Measurements from ENCODE around the gene UBE2V1.
"Not testable (repeated sequence)": the region's sequence is repeated elsewhere in the genome, so short reads cannot be mapped to it uniquely, and the experiment has no call there.

The UBE2V1 gene

DNA sequence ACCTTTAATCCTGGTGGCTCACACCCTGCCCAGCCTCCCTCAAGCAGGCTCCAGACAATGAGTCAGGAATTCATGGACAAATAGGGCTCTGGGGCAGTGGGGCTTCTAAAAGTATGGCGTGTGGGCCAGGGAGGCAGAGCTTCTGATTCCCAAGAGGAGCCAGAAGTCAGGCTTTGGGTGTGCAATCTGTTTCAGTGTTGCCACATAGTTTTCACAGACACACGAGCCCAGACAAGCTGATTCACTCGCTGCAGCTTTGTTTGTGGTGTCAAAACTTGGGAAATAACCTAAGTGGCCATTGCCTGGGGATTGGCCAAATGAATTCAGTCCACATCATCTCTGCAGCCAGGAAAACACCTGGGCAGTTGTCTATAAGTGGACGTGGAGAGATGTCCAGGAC is 31.4 kb upstream of the UBE2V1 start:
- H3K27me3 ChIP-seq (ENCODE audit: control insufficient read depth, insufficient read depth, low read length): no peaks in the 10 kb centered on the region
- no peak overlapping the region for H3K4me3 ChIP-seq (ENCODE audit: low read length)
- no peak overlapping the region for H3K27ac ChIP-seq (ENCODE audit: low read depth, low read length)
- H3K9ac ChIP-seq (ENCODE audit: low read length): no peak overlapping the region
- H3K36me3 ChIP-seq (ENCODE audit: control insufficient read depth, insufficient read depth, low read length): peaks cover 31% of the 10 kb centered on the region
- no peaks in the 10 kb centered on the region for H3K4me1 ChIP-seq (ENCODE audit: control insufficient read depth, insufficient read depth, low read length)

DNA sequence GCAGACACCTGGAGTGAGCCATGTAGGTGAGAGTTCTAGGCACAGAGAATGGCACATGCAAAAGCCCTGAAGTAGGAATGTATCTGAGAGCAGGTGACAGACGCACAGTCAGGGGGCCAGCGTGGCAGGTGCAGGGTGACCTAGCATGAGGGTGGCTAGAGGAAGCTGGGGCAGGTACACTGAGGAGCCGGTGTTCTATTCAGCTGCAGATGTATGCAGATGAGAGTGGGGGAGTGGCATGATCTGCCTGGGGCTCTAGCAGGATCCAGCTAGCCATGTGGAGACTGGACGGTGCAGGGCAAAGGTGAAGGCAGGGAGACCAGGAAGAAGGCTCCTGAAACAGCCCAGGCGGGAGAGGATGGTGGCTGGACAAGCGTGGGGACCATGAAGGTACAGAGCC is 29.9 kb upstream of the UBE2V1 start:
- H3K27ac ChIP-seq (ENCODE audit: low read depth, low read length): no peak overlapping the region
- no peak overlapping the region for H3K9ac ChIP-seq (ENCODE audit: low read length)
- H3K36me3 ChIP-seq (ENCODE audit: control insufficient read depth, insufficient read depth, low read length): peaks cover 27% of the 10 kb centered on the region
- no peak overlapping the region for H3K4me3 ChIP-seq (ENCODE audit: low read length)
- H3K27me3 ChIP-seq (ENCODE audit: control insufficient read depth, insufficient read depth, low read length): no peaks in the 10 kb centered on the region
- H3K4me1 ChIP-seq (ENCODE audit: control insufficient read depth, insufficient read depth, low read length): no peaks in the 10 kb centered on the region

DNA sequence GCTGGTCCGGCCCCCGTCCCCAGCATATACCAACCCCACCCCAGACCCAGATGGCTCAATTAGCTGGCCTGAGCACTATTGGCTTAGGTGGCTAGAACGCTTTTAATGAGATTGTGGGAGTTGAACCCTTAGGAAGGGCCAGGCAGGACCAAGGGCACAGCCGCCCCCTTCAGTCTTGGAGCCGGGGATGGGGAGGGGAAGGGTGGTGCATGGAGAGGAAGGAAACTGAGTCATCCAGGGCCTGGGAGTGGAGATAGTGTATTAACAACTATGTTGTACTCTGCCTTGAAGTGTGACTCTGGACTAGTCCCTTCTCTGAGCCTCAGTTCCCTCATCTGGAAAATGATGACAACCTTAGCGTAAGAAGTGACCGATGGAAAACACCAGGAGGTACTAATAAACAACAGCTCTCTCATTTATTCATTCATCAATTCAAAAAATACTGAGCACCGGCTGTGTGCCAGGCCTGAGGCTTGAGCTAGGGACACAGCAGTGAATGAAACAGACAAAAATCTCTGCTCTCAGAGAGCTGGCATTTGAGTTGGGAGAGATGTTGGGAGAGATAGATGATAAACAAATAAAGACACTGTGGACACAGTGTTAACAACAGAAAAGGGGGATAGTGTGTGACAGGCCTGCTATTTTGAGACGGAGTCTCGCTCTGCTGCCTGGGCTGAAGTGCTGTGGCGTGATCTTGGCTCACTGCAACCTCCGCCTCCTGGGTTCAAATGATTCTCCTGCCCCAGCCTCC is 29.0 kb upstream of the UBE2V1 start:
- H3K27ac ChIP-seq (ENCODE audit: low read depth, low read length): no peak overlapping the region

DNA sequence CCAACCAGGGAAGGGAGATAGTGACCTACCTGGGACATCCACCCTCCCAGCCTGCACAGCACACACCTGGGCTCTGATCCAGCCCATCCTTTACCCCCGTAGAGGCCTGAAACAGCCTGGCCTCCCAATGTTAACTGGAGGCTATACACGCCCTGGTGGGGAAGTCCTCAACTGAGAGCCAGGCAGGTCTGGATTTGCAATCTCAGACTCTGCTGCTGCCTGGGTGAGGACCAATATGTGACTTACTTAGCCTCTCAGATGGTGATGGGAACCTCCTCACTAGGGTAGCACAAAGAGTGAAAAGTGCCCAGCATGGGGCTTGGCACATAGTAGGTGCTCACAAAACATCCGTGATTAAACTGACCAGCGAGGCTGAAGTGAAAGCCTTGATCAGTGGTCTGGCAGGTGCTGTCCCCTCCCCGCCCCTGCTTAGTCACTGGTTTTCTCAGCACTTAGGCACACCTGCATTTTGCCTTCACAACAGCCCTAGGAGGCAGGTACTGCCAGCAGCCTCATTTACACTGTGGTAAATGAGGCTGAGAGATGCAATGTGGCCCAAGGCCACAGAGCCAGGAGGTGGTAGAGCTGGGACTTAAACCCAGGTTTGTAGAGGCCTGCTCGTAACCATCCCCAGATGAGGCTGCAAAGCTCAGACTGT is 28.2 kb upstream of the UBE2V1 start:
- Histone ChIP-seq H3K36me3 (ENCODE audit: control insufficient read depth, insufficient read depth, low read length) (peaks cover 27% of the 10 kb centered on the region), H3K4me3 (ENCODE audit: low read length) (no peak overlapping the region), H3K27me3 (ENCODE audit: control insufficient read depth, insufficient read depth, low read length) (no peaks in the 10 kb centered on the region), H3K4me1 (ENCODE audit: control insufficient read depth, insufficient read depth, low read length) (no peaks in the 10 kb centered on the region), H3K9ac (ENCODE audit: low read length) (no peak overlapping the region), H3K27ac (ENCODE audit: low read depth, low read length) (no peak overlapping the region)

More for the DNA sequence above, 29.0 kb upstream of the UBE2V1 start:
- Histone ChIP-seq H3K9ac (ENCODE audit: low read length) (no peak overlapping the region), H3K27me3 (ENCODE audit: control insufficient read depth, insufficient read depth, low read length) (no peaks in the 10 kb centered on the region), H3K36me3 (ENCODE audit: control insufficient read depth, insufficient read depth, low read length) (peaks cover 27% of the 10 kb centered on the region), H3K4me3 (ENCODE audit: low read length) (no peak overlapping the region), H3K4me1 (ENCODE audit: control insufficient read depth, insufficient read depth, low read length) (no peaks in the 10 kb centered on the region)

DNA sequence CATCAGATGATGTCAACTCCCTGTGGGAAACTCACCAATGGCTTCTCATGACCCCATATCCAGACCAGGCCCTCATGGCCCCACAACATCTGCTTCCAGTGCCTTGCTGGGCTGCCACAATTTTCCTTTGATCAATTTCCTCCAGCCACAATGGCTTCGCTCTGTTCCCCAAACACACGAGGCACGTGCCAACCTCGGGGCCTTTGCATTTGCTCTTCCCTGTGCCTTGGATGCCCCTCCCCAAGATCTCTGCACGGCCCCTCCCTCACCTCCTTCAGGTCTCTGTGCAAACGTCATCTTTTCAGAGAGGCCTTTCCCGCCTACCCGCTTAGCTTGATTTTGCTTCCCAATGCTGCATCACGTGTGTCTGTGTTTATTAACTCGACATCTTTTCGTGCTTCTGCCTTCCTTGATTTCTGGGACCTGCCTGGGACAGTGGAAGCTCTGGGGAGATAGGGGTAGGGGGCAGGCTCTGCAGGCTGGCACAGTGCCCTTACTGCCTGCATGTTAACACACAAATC is 27.4 kb upstream of the UBE2V1 start:
- Histone ChIP-seq H3K36me3 (ENCODE audit: control insufficient read depth, insufficient read depth, low read length) (peaks cover 27% of the 10 kb centered on the region), H3K27me3 (ENCODE audit: control insufficient read depth, insufficient read depth, low read length) (no peaks in the 10 kb centered on the region), H3K27ac (ENCODE audit: low read depth, low read length) (no peak overlapping the region), H3K9ac (ENCODE audit: low read length) (no peak overlapping the region), H3K4me3 (ENCODE audit: low read length) (no peak overlapping the region), H3K4me1 (ENCODE audit: control insufficient read depth, insufficient read depth, low read length) (no peaks in the 10 kb centered on the region)

DNA sequence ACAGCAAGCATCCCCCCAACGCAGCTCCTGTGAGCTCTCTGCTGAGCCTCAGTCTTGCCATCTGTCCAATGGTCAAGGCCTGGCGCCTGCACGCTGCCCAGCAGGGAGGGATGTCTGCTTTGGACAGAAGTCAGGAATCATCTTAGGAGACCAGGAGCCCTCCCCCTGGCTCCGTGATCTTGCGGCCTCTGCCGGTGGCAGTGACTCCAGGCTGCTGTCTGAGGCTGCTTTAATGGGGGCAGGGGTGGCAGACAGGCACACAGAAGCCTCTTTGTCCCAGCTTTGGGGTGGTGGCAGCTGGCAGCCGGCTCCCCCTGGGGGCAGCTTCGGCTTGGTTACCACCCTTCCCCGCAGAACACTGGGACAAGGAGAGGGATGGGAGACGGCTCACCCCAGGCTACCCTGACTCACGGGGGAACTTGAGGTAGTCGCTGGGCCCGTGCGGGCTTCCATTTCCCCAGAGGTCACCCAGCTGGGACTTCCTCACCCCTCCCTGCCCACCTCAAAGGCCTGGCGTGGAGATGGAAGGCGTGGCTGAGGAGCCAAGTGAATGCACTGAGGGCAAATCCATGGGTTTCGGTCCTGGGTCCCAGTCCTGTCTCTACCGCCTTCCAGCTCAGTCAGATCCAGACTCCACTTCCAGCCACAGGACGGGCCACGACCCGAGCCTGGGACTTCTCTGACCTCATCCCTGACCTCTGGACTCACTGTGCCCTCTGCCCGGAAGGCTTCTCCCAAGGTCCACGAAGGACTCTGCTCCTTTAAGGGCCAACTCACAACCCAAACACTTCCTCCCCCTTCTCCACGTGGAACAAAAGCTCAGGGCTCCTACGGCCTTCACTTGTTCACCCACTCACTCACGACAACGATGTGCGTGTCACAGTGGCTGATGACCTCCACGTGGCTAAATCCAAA is 25.8 kb upstream of the UBE2V1 start:
- Histone ChIP-seq H3K4me3 (ENCODE audit: low read length) (no peak overlapping the region), H3K27me3 (ENCODE audit: control insufficient read depth, insufficient read depth, low read length) (no peaks in the 10 kb centered on the region), H3K27ac (ENCODE audit: low read depth, low read length) (no peak overlapping the region), H3K4me1 (ENCODE audit: control insufficient read depth, insufficient read depth, low read length) (no peaks in the 10 kb centered on the region), H3K9ac (ENCODE audit: low read length) (no peak overlapping the region), H3K36me3 (ENCODE audit: control insufficient read depth, insufficient read depth, low read length) (peaks cover 27% of the 10 kb centered on the region)

DNA sequence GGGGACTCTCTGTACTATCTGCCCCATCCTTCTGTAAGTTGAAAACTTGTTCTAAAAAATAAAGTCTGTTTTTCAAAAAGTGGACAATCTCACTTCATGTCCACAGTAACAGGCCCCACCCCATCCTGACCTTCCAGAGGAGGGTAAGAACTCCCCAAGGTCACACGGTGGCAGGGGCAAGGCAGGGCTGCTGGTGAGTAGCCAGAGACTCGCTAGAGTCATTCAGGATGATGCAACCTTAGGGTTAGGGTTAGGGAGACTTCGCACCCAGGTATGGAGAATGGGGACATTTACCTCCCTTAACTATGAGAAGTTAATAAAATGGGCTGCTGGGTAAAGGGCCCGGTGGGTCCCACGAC is 25.1 kb upstream of the UBE2V1 start:
- peaks cover 24% of the 10 kb centered on the region for H3K36me3 ChIP-seq (ENCODE audit: control insufficient read depth, insufficient read depth, low read length)
- H3K9ac ChIP-seq (ENCODE audit: low read length): no peak overlapping the region

DNA sequence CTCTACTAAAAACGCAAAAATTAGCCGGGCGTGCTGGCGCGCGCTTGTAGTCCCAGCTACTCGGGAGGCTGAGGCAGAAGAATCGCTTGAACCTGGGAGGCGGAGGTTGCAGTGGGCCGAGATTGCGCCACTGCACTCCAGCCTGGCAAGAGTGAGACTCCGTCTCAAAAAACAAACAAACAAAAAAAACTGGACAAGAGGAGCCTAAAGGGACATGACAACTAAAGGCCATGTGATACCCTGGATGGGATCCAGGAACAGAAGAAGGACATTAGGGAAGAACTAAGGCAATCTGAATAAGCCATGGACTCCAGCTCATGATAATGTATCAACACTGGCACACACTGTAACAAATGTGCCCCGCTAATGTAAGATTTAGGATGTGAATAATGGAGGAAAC is 24.8 kb upstream of the UBE2V1 start:
- H3K27me3 ChIP-seq (ENCODE audit: control insufficient read depth, insufficient read depth, low read length); H3K4me3 ChIP-seq (ENCODE audit: low read length); H3K4me1 ChIP-seq (ENCODE audit: control insufficient read depth, insufficient read depth, low read length); H3K9ac ChIP-seq (ENCODE audit: low read length): not testable (repeated sequence)
- H3K36me3 ChIP-seq (ENCODE audit: control insufficient read depth, insufficient read depth, low read length): peaks cover 20% of the 10 kb centered on the region
- peak overlapping the region; percentile 40 for H3K27ac ChIP-seq (ENCODE audit: low read depth, low read length)

More for the DNA sequence above, 25.1 kb upstream of the UBE2V1 start:
- no peak overlapping the region for H3K4me3 ChIP-seq (ENCODE audit: low read length)
- H3K27ac ChIP-seq (ENCODE audit: low read depth, low read length): peak overlapping the region; percentile 40
- no peaks in the 10 kb centered on the region for H3K27me3 ChIP-seq (ENCODE audit: control insufficient read depth, insufficient read depth, low read length)
- no peaks in the 10 kb centered on the region for H3K4me1 ChIP-seq (ENCODE audit: control insufficient read depth, insufficient read depth, low read length)

DNA sequence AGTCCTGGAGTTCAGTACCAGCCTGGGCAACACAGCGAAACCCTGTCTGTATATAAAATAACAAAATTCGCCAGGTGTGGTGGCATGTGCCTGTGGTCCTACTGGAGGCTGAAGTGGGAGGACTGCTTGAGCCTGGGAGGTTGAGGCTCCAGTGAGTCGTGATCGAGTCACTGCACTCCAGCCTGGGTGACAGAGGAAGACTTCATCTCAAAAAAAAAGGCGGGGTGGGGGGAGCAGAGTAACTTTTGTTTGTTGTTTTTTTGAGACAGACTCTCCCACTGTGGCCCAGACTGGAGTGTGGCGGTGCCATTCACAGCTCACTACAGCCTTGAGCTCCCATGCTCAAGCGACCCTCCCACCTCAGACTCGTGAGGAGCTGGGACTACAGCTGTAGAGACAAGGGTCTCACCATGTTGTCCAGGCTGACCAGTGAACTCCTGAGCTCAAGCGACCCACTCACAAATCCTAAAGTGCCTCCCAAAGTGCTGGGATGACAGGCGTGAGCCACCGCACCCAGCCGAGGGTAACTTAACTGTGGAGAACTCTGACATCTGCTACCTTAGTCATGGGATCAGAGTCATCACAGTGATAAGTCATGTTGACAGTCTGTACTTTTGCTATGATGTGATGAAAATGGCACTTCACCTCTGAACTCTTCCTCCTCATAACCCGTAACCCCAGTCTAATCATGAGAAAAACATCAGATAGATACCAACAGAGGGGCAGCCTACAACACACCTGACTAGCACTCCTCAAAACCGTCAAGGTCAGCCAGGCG is 24.1 kb upstream of the UBE2V1 start:
- Histone ChIP-seq H3K9ac (ENCODE audit: low read length) (no peak overlapping the region), H3K27ac (ENCODE audit: low read depth, low read length) (peak overlapping the region; percentile 6), H3K36me3 (ENCODE audit: control insufficient read depth, insufficient read depth, low read length) (peaks cover 19% of the 10 kb centered on the region), H3K4me3 (ENCODE audit: low read length) (no peak overlapping the region), H3K4me1 (ENCODE audit: control insufficient read depth, insufficient read depth, low read length) (no peaks in the 10 kb centered on the region), H3K27me3 (ENCODE audit: control insufficient read depth, insufficient read depth, low read length) (no peaks in the 10 kb centered on the region)

DNA sequence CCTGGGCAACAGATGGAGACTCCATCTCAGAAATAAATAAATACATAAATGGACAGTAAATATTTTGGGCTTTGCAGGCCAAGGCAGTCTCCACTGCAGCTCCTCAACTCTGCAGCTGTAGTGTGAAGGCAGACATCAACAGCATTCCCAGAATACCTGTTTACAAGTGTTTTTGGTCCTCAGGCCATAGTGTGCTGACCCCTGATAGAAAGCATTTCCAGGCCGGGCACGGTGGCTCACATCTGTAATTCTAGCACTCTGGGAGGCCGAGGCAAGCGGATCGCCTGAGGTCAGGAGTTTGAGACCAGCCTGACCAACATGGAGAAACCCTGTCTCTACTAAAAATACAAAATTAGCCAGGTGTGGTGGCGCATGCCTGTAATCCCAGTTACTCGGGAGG is 22.2 kb upstream of the UBE2V1 start:
- H3K4me1 ChIP-seq (ENCODE audit: control insufficient read depth, insufficient read depth, low read length); H3K4me3 ChIP-seq (ENCODE audit: low read length); H3K9ac ChIP-seq (ENCODE audit: low read length); H3K27ac ChIP-seq (ENCODE audit: low read depth, low read length); H3K36me3 ChIP-seq (ENCODE audit: control insufficient read depth, insufficient read depth, low read length); H3K27me3 ChIP-seq (ENCODE audit: control insufficient read depth, insufficient read depth, low read length): not testable (repeated sequence)

DNA sequence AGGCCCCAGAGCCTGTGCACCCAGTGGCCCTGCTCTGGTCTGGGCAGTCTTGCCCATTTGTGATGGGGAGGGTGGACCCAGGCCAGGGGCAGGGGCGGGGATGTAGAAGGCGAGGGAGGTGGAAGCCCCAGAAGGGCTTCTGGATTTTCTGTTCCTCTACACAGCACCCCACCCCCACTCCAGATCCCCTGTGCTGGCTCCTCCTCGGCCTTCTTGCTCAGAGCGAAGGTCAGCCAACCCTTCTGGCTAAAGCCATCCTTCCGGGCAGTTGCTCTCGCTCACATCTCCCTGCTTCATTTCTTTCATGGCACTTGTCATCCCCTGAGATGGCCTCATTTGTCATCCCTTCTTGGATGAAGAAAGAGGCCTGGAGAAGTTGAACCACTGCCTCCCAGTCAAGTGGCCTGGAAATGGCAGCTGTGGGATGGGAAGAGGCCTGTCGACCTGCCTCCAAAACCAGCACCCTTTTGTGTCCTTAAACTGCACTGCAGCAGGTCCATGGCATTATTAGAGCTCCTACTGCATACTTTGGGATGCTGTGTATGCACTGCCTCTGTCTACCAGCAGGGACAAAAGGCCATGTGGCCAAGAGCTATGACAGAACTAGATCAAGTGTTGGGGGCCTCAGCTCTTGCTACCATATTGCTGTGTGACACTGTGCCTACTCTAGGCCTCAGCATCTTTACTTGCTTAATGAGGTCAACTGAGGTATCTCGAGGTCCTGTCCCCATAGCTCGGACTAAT is 20.7 kb upstream of the UBE2V1 start:
- Histone ChIP-seq H3K27ac (ENCODE audit: low read depth, low read length) (peak overlapping the region; percentile 34), H3K4me1 (ENCODE audit: control insufficient read depth, insufficient read depth, low read length) (peaks cover 18% of the 10 kb centered on the region), H3K36me3 (ENCODE audit: control insufficient read depth, insufficient read depth, low read length) (peaks cover 3% of the 10 kb centered on the region)

More for the DNA sequence above, 20.7 kb upstream of the UBE2V1 start:
- Histone ChIP-seq H3K4me3 (ENCODE audit: low read length) (no peak overlapping the region), H3K9ac (ENCODE audit: low read length) (no peak overlapping the region), H3K27me3 (ENCODE audit: control insufficient read depth, insufficient read depth, low read length) (no peaks in the 10 kb centered on the region)

All from rectal smooth muscle tissue (tissue), 1 donor.